NCI-H524 (cell line): ENCODE measurements around the gene BMP15.

Experiments
- DNase-seq, 2 experiments: peaks; one replicate each; lab custom pipeline; 2025; lab: John Stamatoyannopoulos, UW

Gene BMP15

GRCh38 chrX:50910685-50911176, at the start of gene BMP15:
BMP15 (plus strand) TSS chrX:50910735; CDS start chrX:50910784, 49 bp downstream.
- DNase-seq: no peak

- DNase-seq: no peak
These were observed 47.1 kb upstream of the BMP15 start for GRCh38 chrX:50863471-50863870.

DNA sequence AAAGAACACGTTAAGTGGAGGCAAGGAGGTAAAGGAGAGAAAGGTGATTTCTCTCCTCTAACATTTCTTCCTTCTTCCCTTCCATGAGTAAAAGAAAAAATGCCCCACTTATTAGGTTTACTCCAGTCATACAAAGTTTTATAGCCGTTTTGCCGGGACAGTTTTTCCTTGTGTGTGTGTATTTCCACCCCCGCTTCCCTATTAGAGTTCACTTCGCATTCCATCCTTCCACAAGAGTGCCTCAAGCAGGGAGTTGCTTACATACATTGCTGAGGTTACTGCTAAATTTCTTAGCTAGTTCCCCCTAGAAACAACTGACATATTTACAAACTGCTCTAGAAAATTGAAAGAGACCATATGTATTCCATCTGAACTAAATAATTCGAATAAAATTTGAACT, 45.2 kb upstream of the BMP15 start:
- no peak for DNase-seq

DNA sequence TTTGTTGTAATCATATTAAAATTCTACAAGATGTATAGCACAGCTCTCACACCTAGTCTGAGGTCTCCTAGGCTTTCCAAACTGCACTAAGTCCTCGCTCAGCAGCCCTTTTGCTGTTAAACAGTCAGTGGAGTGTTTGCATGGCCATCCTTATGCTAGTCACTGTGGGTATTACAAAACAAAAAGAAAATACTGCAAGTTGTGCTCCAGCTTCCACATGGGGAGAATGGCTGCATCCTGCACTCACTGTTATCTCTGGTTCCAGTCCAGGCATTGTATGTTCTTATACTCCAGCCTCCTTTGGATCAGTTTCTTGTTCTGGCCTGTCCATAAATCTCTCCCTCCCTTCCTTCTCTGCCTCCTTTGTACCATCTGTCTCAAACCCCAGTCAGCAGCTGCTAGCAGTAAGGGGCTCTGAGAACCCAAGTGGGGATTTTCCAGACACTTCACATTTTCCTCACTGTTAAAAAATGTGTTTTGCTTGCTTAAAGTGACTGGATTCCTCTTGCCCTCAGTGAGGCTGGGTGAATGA, 38.5 kb upstream of the BMP15 start:
- no peak for DNase-seq

DNA sequence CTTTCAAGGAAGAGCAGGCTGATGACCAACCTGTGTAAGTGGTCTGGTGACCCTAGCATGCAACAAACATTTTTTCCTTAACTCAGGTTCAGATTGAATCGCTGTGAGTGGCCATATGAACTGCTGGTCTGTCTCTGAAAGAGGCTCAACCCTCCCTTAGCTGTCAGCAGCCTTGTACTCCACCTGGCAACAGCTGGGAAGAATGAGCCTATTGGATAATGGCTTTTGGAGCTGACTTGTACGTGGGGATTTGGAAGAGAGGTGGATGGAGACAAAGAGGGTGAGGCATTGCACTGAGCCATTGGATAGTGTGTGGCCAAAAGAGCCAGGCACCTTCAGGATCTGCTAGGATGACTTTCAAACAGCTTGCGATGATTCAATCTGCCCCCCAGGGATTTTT, 35.7 kb upstream of the BMP15 start:
- DNase-seq: no peak

DNA sequence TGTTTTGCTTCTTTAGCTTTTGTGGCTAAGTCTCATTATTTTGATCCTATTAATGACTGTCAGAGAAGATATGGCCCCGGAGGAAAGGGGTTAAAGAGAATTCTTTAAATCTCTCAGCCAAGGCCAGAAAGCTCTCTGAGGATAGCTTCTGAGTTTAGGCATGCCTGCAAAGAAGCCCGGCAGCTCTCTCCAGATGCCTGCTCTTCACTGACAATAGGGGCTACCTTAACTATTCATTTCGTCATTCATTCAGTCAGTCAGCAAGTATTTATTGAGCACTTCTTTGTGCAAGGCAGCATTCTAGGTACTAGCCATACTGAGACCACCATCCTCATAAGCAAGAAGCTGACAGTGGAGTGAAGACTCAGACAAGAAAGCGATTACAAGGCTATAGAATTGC, 34.0 kb upstream of the BMP15 start:
- no peak for DNase-seq

DNA sequence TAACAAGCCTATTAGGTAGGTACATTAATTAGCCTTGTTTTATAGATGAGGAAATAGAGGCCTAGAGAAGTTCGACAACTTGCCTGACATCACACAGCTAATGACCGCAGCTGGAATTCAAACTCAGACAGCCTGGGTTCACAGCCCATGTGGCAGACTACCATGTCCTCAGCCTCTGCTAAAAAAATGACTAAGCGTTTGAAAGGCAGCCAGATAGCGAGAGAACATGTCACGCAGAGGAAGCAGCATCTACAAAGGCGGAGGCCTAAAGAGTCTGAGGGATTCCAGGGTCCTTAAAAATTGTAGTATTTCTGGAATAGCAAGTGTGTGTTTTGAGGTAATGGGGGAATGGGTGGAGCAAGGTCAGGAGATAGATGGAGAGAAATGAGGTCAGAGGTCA, 33.2 kb upstream of the BMP15 start:
- DNase-seq: no peak

- DNase-seq: no peak
These were observed 29.5 kb upstream of the BMP15 start for GRCh38 chrX:50881028-50881427.

DNA sequence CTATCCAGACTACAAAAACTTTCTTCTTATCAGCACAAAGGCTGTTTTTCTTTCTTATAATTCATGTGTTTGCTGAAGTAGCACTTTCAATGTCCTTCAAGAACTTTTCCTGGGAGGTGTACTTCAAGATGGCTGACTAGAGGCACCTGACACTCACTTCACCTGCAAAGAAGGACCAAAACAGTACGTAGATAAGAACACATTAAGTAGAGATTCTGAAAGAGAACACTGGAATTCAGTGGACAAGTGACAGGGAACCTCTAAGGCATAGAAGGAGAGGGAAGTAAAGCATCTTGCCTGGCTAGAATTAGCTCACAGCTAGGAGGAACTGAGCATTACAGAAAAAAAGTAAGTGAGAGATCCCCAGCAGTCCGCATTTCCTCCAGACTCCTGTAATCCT, 21.7 kb upstream of the BMP15 start:
- no peak for DNase-seq

GRCh38 chrX:50889582-50889981, 21.0 kb upstream of the BMP15 start:
- no peak for DNase-seq

- no peak for DNase-seq
These were observed 17.5 kb upstream of the BMP15 start for GRCh38 chrX:50893047-50893446.

DNA sequence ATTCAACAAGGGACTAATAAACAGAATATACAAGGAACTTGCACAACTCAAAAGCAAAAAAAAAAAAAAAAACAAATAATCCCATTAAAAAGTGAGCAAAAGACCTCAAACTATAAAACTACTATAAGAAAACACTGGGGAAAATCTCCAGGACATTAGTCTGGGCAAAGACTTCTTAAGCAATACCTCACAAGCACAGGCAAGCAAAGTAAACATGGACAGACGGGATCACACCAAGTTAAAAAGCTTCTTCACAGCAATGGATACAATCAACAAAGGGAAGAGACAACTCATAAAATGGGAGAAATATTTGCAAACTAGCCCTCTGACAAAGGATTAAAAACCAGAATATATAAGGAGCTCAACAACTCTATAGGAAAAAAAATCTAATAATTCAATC, 17.1 kb upstream of the BMP15 start:
- DNase-seq: no peak

GRCh38 chrX:50905334-50905733, 5.2 kb upstream of the BMP15 start:
- DNase-seq: no peak

DNA sequence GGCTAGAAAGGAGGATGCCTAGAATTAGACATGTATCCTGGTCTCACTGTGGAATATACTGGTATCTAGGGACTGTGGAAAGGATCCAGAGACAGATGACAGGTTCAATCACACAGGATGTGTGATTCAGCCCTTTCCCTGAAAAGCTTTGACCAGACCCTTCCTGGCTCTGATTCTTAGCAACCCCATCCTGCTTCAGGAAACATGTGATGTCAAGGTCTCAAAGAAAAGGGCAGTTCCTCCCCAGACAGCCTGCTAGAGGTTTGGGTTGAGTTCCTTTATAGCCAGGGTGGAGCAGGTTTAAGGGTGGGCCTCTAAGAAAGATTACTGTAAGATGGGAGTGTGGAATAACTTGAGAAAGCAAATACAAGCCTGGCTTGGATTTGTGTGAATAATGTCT, 3.0 kb downstream of the BMP15 start:
- no peak for DNase-seq

- DNase-seq: peak; percentile 0 to 4
These were observed 9.6 kb downstream of the BMP15 start for GRCh38 chrX:50920132-50920531.

DNA sequence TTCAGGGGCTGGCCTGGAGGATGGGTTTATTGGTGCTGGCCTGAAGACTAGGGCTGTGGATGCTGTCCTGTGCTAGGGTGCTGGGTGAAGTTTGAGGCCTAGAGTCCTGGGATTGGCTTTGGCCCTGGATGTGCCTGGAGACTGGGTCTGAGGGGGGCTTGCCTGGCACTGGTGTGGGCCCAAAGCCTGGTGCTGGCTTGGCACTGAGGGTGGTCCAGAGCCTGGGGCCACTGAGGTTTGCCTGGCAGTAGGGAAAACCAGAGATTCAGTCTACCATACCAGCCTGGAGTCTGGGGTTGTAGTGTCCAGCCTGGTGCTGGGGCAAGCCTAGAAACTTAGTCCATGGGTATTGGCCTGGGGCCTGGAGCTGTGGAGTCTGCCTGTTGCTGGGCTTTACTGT, 16.6 kb downstream of the BMP15 start:
- DNase-seq: no peak

DNA sequence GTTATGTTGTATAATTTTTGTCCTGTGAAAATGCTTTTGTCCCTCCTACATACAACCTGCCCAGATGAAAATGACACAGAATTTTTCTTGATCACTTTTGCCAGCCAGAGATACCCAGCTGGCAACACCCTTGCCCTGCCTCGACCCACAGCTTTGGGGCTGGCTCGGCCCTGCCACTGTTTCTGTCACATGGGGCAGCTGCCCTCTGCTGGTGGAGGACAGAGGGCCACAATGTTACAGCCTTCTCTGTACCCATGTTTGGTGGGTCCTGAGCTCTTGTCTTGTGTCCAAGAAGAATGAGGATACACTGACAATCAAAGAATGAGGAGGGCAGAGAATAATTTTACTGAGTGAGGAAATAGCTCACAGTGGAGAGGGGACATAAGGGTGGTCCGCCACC, 31.1 kb downstream of the BMP15 start:
- no peak for DNase-seq

DNA sequence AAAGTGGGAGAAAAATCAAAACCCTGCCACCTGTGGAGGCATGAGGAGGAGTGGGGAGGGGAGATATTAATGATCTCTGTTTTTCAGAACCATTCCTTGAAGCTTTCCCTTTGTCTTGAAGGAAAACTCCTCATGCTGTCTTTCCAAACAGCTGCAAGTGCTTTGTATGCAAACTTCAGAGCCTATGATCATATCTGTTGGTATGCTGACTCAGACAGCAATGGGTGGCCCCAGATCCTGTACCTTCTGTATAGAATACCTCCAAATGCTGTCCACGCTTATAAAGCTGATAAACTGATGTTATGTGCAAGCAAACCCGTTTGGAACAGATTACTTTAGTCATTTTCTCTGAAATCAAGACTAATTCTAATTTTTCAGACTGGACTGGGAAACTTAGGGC, 31.9 kb downstream of the BMP15 start:
- no peak for DNase-seq

- DNase-seq: no peak
These were observed 41.9 kb downstream of the BMP15 start for GRCh38 chrX:50952406-50952805.

DNA sequence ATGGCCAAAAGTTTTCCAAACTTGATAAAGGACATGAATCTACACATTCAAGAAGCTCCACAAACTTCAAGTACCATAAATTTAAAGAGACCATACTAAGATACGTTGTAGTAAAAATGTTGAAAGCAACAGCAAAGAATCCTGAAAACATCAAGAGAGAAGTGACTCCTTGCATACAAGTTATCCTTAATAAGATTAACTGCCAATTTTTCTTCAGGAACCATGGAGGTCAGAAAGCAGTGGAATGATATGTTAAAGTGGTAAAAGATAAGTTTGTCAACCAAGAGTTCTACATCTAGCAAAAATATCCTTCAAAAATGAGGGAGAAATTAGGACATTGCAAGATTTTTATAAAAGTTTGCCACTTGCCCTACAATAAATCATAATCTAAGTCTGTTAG, 43.3 kb downstream of the BMP15 start:
- no peak for DNase-seq

- DNase-seq: no peak
These were observed 51.6 kb downstream of the BMP15 start for GRCh38 chrX:50962156-50962555.

DNA sequence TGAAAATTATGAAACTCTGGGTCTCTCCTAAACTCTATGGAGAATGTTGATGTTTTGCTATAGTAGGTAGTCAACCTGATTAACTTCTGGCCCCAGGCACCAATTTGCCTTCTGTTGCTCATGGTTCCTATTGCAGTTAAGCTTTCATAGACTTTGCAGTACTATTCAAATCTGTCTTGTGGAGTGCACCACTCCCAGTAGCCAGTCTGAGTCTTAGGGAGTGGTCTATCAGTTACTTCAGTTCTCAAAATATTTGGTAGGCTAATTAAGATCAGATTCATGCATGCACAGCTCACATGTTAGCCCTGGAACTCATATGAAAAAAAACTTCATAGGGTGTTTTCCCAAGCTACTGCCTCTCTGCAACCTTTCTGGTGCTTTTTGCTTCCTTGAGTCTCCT, 53.3 kb downstream of the BMP15 start:
- DNase-seq: no peak
